PC-3 (cell line): Measurements from ENCODE around the gene XYLT2. TPM values are rescaled to one million over a fixed set of nuclear protein-coding genes. Genes with fewer than 3 reads are reported as not detected.

Experiments used
- ATAC-seq: fragments of 200-7000 bp; cut with Tn5 transposase; 2 replicates; pipeline ENCODE4 v1.9.1; 2020; ENCODE audit warnings: mild to moderate bottlenecking, moderate library complexity
- BruUV-seq: library from RNA; stranded (reverse); fragments of 400-500 nt; replicated peaks from 2 replicates; lab custom pipeline; 2021; lab: Mats Ljungman, UMichigan
- CTCF ChIA-PET: fragments of 300-600 bp; sonication (Branson Sonifier 250); formaldehyde crosslinking; loops from one replicate; lab custom pipeline; 2022; ENCODE audit warnings: antibody characterized with exemption; lab: Charles Lee
- POLR2A ChIA-PET: fragments of 300-600 bp; sonication (Branson Sonifier 250); formaldehyde crosslinking; loops from one replicate; lab custom pipeline; 2022; ENCODE audit warnings: antibody characterized with exemption; ENCODE audit not compliant: unreplicated experiment; lab: Charles Lee
- DNase-seq: peaks from one replicate; pipeline ENCODE4 v3.0.0-alpha.2; 2015
- H2AFZ ChIP-seq: fragments of 300-600 bp; sonication (generic); 2 replicates; pipeline ENCODE4 v1.6.0; 2016; ENCODE audit warnings: antibody characterized with exemption, low read length
- H3F3A ChIP-seq: fragments of 300-600 bp; sonication (generic); one replicate; pipeline ENCODE4 v1.6.0; 2017; ENCODE audit warnings: antibody characterized with exemption, low read length, control low read depth, mild to moderate bottlenecking; ENCODE audit not compliant: unreplicated experiment
- H3K27ac ChIP-seq: fragments of 300-600 bp; sonication (generic); 2 replicates; pipeline ENCODE4 v1.5.1; 2016; ENCODE audit warnings: mild to moderate bottlenecking, low read length
- H3K27me3 ChIP-seq: fragments of 300-600 bp; sonication (generic); 2 replicates; pipeline ENCODE4 v1.6.1; 2016; ENCODE audit warnings: low read length, mixed read lengths
- H3K36me3 ChIP-seq: fragments of 300-600 bp; sonication (generic); 2 replicates; pipeline ENCODE4 v1.6.1; 2016; ENCODE audit warnings: low read depth, mixed run types, low read length, mixed read lengths
- H3K4me1 ChIP-seq: fragments of 300-600 bp; sonication (generic); 2 replicates; pipeline ENCODE4 v1.5.1; 2016; ENCODE audit warnings: low read length; ENCODE audit not compliant: insufficient read depth
- H3K4me2 ChIP-seq: fragments of 300-600 bp; sonication (generic); 2 replicates; pipeline ENCODE4 v1.6.0; 2016; ENCODE audit warnings: low read length
- H3K4me3 ChIP-seq: fragments of 300-600 bp; sonication (generic); 2 replicates; pipeline ENCODE4 v1.5.1; 2016; ENCODE audit warnings: mild to moderate bottlenecking, low read length, mixed read lengths
- H3K79me2 ChIP-seq: fragments of 300-600 bp; sonication (generic); 2 replicates; pipeline ENCODE4 v1.6.1; 2017; ENCODE audit warnings: low read length, mixed read lengths
- H3K9ac ChIP-seq: fragments of 300-600 bp; sonication (generic); 2 replicates; pipeline ENCODE4 v1.6.0; 2016; ENCODE audit warnings: mild to moderate bottlenecking, low read length
- H3K9me2 ChIP-seq: fragments of 300-600 bp; sonication (generic); replicated peaks from 2 replicates; pipeline ENCODE4 v1.6.1; 2016; ENCODE audit warnings: mixed run types, low read length, mixed read lengths
- H3K9me3 ChIP-seq: fragments of 300-600 bp; sonication (generic); 2 replicates; pipeline ENCODE4 v1.6.1; 2016; ENCODE audit warnings: low read length, mixed read lengths
- H4K20me1 ChIP-seq: fragments of 300-600 bp; sonication (generic); 2 replicates; pipeline ENCODE4 v1.6.1; 2016; ENCODE audit warnings: low read length, mixed read lengths
- EZH2 ChIP-seq: fragments of 300-600 bp; sonication (generic); IDR thresholded peaks from one replicate; pipeline ENCODE4 v1.6.1; 2017; ENCODE audit warnings: antibody characterized with exemption, mild to moderate bottlenecking, low read length; ENCODE audit not compliant: unreplicated experiment
- EZH2phosphoT487 ChIP-seq: fragments of 300-600 bp; sonication (generic); IDR thresholded peaks from 2 replicates; pipeline ENCODE4 v1.6.1; 2018; ENCODE audit warnings: mild to moderate bottlenecking, antibody characterized with exemption, low read length, borderline replicate concordance
- intact Hi-C: fragments of 100-400 bp; cut with micrococcal nuclease; formaldehyde crosslinking; loops from 2 replicates; pipeline ENCODE4 v1.9.0; 2023
- total RNA-seq: library from RNA; depleted of rRNA; stranded (reverse); fragments of >200 nt; gene quantifications from 2 replicates; pipeline ENCODE4 v1.2.3, GENCODE V29; 2014
- TF ChIP-seq, protein P1 (sequence below): fragments of 300-600 bp; sonication (generic); conservative IDR thresholded peaks from 2 replicates; pipeline ENCODE4 v1.5.1; 2017; ENCODE audit warnings: antibody characterized with exemption, low read depth, mild to moderate bottlenecking, low read length

The XYLT2 gene
- total RNA-seq, 1 experiment from 2014 or later = 53.5 TPM

DNA sequence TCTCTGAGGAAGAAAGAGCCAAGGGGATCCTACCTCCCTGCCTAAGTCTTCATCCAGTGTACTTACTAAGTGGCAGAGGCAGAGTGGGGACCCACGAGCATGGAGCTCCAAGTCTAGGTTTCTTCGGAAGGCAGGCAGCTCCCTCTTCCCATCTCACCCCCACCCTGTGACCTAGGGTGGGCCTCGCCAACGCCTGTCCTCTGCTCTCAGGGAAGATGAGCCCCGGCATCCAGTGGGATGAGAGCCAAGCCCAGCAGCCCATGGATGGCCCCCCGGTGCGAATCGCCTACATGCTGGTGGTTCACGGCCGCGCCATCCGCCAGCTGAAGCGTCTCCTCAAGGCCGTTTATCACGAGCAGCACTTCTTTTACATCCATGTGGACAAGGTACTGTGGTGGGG, 8.3 kb downstream of the XYLT2 start:
- peaks cover 1% of the 10 kb centered on the region; the same call in 1 of the 2 replicates for H3K79me2 ChIP-seq
- H3K27ac ChIP-seq = no peak overlapping the region
- H3K27me3 ChIP-seq = no peaks in the 10 kb centered on the region
- ChIA-PET CTCF (no interaction called here), POLR2A (no interaction called here)
- no peaks in the 10 kb centered on the region for H3K9me3 ChIP-seq
- no peaks in the 10 kb centered on the region for H3F3A ChIP-seq
- H4K20me1 ChIP-seq = no peaks in the 10 kb centered on the region; the same call in 1 of the 2 replicates
- no peaks in the 10 kb centered on the region for H3K4me1 ChIP-seq
- TF ChIP-seq, protein P1, sequence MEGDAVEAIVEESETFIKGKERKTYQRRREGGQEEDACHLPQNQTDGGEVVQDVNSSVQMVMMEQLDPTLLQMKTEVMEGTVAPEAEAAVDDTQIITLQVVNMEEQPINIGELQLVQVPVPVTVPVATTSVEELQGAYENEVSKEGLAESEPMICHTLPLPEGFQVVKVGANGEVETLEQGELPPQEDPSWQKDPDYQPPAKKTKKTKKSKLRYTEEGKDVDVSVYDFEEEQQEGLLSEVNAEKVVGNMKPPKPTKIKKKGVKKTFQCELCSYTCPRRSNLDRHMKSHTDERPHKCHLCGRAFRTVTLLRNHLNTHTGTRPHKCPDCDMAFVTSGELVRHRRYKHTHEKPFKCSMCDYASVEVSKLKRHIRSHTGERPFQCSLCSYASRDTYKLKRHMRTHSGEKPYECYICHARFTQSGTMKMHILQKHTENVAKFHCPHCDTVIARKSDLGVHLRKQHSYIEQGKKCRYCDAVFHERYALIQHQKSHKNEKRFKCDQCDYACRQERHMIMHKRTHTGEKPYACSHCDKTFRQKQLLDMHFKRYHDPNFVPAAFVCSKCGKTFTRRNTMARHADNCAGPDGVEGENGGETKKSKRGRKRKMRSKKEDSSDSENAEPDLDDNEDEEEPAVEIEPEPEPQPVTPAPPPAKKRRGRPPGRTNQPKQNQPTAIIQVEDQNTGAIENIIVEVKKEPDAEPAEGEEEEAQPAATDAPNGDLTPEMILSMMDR = no peak
- TF ChIP-seq EZH2 (no peak), EZH2phosphoT487 (no peak)
- intact Hi-C loops = no loop called here
- no TSS peak for BruUV-seq
- H3K4me3 ChIP-seq = no peak overlapping the region
- no peak for ATAC-seq
- H3K4me2 ChIP-seq = no peak overlapping the region
- H3K9me2 ChIP-seq = no peaks in the 10 kb centered on the region
- no peak for DNase-seq
- H3K9ac ChIP-seq = no peak overlapping the region
- peaks cover 44% of the 10 kb centered on the region for H3K36me3 ChIP-seq
- H2AFZ ChIP-seq = no peak overlapping the region

DNA sequence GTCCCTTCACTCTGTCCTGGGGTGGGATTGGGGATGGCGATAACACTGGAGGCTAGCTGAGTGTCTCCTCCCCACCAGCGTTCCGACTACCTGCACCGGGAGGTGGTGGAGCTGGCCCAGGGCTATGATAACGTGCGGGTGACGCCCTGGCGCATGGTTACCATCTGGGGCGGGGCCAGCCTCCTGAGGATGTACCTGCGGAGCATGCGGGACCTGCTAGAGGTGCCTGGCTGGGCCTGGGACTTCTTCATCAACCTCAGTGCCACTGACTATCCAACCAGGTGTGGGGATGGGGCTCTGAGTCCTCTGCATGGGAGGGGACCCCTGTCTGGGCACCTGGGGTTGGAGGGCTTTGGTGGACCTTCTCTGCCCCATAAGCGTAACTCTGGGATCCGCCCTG, 8.8 kb downstream of the XYLT2 start:
- ChIA-PET CTCF (no interaction called here), POLR2A (no interaction called here)
- H3K9me3 ChIP-seq = no peaks in the 10 kb centered on the region
- no peaks in the 10 kb centered on the region for H3K79me2 ChIP-seq
- ATAC-seq = no peak
- H3K4me2 ChIP-seq = no peak overlapping the region
- no peak overlapping the region for H3K27ac ChIP-seq
- no peaks in the 10 kb centered on the region for H3F3A ChIP-seq
- H3K9ac ChIP-seq = no peak overlapping the region
- DNase-seq = no peak
- BruUV-seq = no TSS peak
- no peaks in the 10 kb centered on the region; the same call in 1 of the 2 replicates for H4K20me1 ChIP-seq
- no peak for TF ChIP-seq EZH2phosphoT487
- TF ChIP-seq, protein P1 = no peak
- TF ChIP-seq EZH2 = no peak
- intact Hi-C loops = no loop called here
- H3K4me3 ChIP-seq = no peak overlapping the region
- H2AFZ ChIP-seq = no peak overlapping the region
- no peaks in the 10 kb centered on the region for H3K27me3 ChIP-seq
- no peaks in the 10 kb centered on the region for H3K4me1 ChIP-seq
- H3K36me3 ChIP-seq = peaks cover 44% of the 10 kb centered on the region
- H3K9me2 ChIP-seq = no peaks in the 10 kb centered on the region

DNA sequence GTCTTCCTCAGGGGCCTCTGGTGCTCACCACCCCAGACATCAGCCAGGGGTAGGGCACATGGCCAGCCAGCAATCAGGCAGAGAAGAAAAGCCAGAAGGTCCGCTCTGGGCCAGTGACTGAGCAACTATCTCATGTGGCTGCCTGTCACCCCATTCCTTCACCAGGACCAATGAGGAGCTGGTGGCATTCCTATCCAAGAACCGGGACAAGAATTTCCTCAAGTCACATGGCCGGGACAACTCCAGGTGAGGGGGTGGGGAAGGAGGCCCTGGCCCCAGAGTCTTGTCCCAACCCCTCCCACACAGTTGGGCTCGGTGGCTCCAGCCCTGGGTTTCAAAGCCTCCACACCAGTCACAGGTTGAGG, 9.4 kb downstream of the XYLT2 start:
- no peak overlapping the region for H3K4me3 ChIP-seq
- H3K27me3 ChIP-seq = no peaks in the 10 kb centered on the region
- no peak overlapping the region for H2AFZ ChIP-seq
- ATAC-seq = no peak
- H3K4me2 ChIP-seq = no peak overlapping the region
- no peak overlapping the region for H3K27ac ChIP-seq
- TF ChIP-seq EZH2phosphoT487 (no peak), EZH2 (no peak)
- TF ChIP-seq, protein P1 = no peak
- ChIA-PET CTCF (no interaction called here), POLR2A (interaction anchor here (0.5 to 0.7 kb wide), 2 partner anchors 10 to 98 kb away, joined by 3 read pairs; no protein-coding TSS in a partner anchor)
- peaks cover 44% of the 10 kb centered on the region for H3K36me3 ChIP-seq
- no peaks in the 10 kb centered on the region for H3F3A ChIP-seq
- no peaks in the 10 kb centered on the region for H3K79me2 ChIP-seq
- no peaks in the 10 kb centered on the region for H3K4me1 ChIP-seq
- no peak for DNase-seq
- H3K9ac ChIP-seq = no peak overlapping the region
- no peaks in the 10 kb centered on the region; the same call in 1 of the 2 replicates for H4K20me1 ChIP-seq
- no peaks in the 10 kb centered on the region for H3K9me2 ChIP-seq
- intact Hi-C loops = no loop called here
- no peaks in the 10 kb centered on the region for H3K9me3 ChIP-seq
- no TSS peak for BruUV-seq
